GM19328 (cell line): ENCODE data around the gene FASN.

Experiments used
- ATAC-seq: cut with Tn5 transposase; IDR thresholded peaks from one replicate; pipeline ENCODE4 v1.9.1; 2021; ENCODE audit warnings: mild to moderate bottlenecking, moderate library complexity; ENCODE audit not compliant: unreplicated experiment

The FASN gene

DNA sequence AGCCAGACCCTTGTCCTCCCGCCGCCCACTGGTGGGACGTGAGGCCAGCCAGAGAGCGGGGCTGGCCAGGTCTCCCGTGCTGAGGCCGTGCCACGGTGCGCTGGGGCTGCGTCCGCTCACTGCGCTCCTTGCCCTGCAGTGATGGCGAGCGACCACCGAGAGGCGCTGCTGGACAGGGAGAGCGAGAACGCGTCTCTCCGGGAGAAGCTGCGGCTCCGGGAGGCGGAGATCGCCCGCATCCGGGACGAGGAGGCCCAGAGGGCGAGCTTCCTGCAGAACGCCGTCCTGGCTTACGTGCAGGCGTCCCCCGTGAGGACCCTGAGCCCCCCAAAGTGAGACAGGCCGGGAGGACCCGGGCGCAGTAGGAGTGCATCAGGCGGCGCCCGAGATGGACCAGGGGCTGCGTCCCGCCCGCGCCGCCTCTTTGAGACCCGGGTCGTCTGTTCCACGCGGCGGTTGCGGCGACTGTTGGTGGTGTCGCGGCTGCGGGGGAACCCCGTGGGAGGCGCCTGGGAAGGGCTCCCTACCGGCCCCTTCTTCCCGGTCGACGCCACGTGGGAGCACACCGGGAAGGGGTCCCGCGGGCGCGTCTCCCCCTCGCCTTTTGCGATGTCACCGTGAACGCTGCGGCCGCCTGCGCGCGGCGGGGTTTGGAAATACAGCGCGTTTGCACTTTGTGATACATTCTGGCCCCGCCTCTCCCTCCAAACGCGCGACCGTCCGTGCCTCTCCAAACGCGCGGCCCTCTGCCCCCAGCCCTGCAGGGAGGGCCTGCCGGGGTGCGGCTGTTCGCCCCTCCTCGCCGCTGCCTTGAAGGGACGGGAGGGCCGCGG lies 67.3 kb downstream of the FASN start:
- ATAC-seq: no peak

DNA sequence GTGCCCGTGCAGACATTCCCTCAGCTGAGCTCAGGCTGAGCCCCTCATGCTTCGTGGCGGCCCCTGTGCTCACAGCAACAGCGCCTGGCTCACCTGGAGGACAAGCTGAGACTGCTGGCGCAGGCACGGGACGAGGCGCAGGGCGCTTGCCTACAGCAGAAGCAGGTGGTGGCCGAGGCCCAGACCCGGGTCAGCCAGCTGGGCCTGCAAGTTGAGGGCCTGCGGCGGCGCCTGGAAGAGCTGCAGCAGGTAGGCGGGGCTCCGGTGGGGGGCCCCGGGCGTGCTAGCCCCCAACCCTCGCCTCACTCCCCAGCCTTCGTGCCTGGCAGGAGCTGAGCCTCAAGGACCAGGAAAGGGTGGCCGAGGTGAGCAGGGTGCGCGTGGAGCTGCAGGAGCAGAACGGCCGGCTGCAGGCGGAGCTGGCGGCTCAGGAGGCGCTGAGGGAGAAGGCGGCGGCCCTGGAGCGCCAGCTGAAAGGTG lies 68.0 kb downstream of the FASN start:
- ATAC-seq: no peak

DNA sequence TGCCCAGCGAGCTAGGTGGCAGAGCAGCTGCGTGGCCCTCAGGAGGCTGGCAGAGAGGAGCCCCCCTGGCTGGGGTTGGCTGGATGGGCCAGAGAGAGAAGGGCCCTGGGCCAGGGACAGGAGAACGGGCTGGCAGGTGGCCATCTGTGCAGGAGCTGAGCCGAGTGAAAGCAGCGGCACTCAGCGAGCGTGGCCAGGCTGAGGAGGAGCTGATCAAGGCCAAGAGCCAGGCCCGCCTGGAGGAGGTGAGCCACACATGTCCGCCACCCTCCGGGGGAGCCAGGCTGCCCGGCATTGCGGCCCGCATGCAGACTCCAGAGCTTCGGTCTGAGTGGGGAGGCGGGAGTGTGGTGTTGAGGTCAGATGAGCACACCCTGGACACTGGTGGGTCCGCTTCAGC lies 68.6 kb downstream of the FASN start:
- no peak for ATAC-seq

DNA sequence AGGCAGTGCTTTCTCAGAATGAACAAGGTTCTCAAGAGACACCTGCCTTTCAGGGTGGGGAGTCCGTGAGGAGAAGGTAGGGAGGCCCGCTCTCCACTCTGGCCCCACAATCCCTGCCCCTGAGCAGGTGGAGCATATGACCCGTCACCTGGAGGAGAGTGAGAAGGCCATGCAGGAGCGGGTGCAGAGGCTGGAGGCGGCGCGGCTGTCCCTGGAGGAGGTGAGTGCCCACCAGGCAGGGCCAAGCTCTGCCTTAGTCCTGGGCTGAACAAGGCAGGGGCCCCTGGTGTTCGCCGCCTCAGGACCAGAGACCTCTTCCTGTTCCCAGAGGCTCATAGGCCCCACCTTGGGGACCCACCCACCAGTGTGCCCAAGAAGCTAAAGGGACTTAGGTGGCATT lies 69.1 kb downstream of the FASN start:
- no peak for ATAC-seq
